Common myeloid progenitor, CD34-positive (primary cell): Measurements from ENCODE around the gene KRT2.
A peak's percentile ranks its signal among the peaks of the same experiment; 100 is the strongest.

Source experiments
- CTCF ChIA-PET: fragments of 350-600 bp; sonication (Branson Sonifier 250); formaldehyde crosslinking; loops from one replicate; lab custom pipeline; 2021; ENCODE audit warnings: antibody characterized with exemption; lab: Charles Lee
- POLR2A ChIA-PET: fragments of 350-600 bp; sonication (Branson Sonifier 250); formaldehyde crosslinking; loops from one replicate; lab custom pipeline; 2021; ENCODE audit warnings: antibody characterized with exemption; lab: Charles Lee
- DNase-seq, 3 donors: peaks; one replicate each; pipeline versions ENCODE4 v3.0.0 to v3.0.0-alpha.2; 2013
- H3K27ac ChIP-seq, 2 experiments: 1 replicate in 1 of 2; 2 replicates in 1 of 2; pipeline ENCODE4 v1.7.0; 2013; ENCODE audit warnings: inconsistent platforms in 2 of 2, low read length in 2 of 2, mild to moderate bottlenecking in 2 of 2, low read depth in 1 of 2, moderate library complexity in 1 of 2; ENCODE audit not compliant: severe bottlenecking in 2 of 2, insufficient read depth in 1 of 2, poor library complexity in 1 of 2
- H3K27me3 ChIP-seq, 5 experiments: replicated peaks in 2 of 5; 1 replicate in 3 of 5; 2 replicates in 2 of 5; pipeline versions ENCODE4 v1.6.1 to v1.7.0; 2013; ENCODE audit warnings: low read length in 4 of 5, mild to moderate bottlenecking in 2 of 5, moderate library complexity in 2 of 5, inconsistent platforms in 1 of 5; ENCODE audit not compliant: insufficient read depth in 5 of 5, control insufficient read depth in 4 of 5
- H3K36me3 ChIP-seq, 4 experiments: 1 replicate in 2 of 4; 2 replicates in 2 of 4; pipeline versions ENCODE4 v1.6.1 to v1.7.0; 2013; ENCODE audit warnings: low read length in 3 of 4, control low read depth in 1 of 4, mild to moderate bottlenecking in 1 of 4; ENCODE audit not compliant: control insufficient read depth in 4 of 4, insufficient read depth in 4 of 4
- H3K4me1 ChIP-seq, 4 experiments: 1 replicate in 3 of 4; 2 replicates in 1 of 4; pipeline versions ENCODE4 v1.6.1 to v1.7.1; 2013; ENCODE audit warnings: low read length in 3 of 4, mild to moderate bottlenecking in 3 of 4, control low read depth in 1 of 4, inconsistent platforms in 1 of 4, moderate library complexity in 1 of 4; ENCODE audit not compliant: control insufficient read depth in 4 of 4, insufficient read depth in 4 of 4; ENCODE audit errors: control extremely low read depth in 1 of 4
- H3K4me3 ChIP-seq, 7 experiments: 1 replicate in 4 of 7; 2 replicates in 3 of 7; pipeline versions ENCODE4 v1.5.1 to v1.7.0; 2013; ENCODE audit warnings: mild to moderate bottlenecking in 7 of 7, low read length in 6 of 7, moderate library complexity in 6 of 7, inconsistent platforms in 2 of 7, low read depth in 2 of 7, control low read depth in 1 of 7; ENCODE audit not compliant: insufficient read depth in 4 of 7, control insufficient read depth in 1 of 7; ENCODE audit errors: extremely low read depth in 1 of 7
- H3K9me3 ChIP-seq, 5 experiments: 1 replicate in 4 of 5; 2 replicates in 1 of 5; pipeline versions ENCODE4 v1.6.1 to v1.7.1; 2013; ENCODE audit warnings: low read length in 4 of 5, mild to moderate bottlenecking in 2 of 5, inconsistent platforms in 1 of 5, low read depth in 1 of 5, moderate library complexity in 1 of 5; ENCODE audit not compliant: control insufficient read depth in 4 of 5, insufficient read depth in 2 of 5; ENCODE audit errors: control extremely low read depth in 1 of 5
- WGBS: methylation state at CpG from one replicate; pipeline ENCODE4 v1.1.5; 2013; ENCODE audit not compliant: insufficient coverage; 5-methylcytosine and 5-hydroxymethylcytosine counted together

Gene KRT2

DNA sequence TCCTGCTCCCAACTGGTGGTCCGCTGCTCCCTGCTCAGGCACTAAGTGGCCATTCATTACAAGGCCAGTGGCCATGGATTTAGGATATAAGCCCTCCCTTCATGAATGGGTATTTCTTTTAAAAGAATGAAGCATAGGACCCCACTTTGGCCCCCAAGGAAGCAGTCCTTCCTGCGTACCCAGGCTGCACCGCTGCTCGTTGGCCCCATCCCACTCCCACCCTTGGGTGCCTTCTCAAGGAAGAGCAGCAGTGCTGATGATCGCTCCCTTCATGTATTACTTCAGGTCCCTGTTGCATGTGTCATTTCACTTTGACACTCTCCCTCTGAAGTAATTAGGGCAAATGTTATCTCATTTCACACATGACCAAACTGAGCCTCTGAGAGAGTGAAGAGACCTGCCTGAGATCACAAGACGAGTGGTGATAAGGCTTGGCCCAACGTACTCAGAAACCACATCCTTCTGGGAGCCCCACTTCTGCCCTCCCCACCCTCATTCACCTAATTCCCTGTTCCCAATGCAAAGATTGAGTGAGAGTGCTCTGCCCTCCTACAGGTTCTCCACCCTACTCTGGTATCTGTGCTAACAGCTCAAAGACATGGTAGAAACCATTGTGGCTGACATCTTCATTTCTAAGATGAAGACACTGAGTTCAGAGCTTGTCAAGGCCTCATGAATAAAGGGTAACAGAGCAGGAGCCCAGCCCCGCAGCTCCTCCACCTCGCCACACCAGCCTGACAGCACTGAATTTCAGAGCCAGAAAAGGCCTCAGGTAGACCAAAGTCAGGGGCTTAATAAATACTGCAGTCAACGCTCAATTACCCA lies 10.3 kb upstream of the KRT2 start:
- H3K27ac ChIP-seq: peak overlapping the region in 1 of 2 experiments; percentile 11
- H3K4me3 ChIP-seq: peak overlapping the region in 2 of 7 experiments; percentile 3 to 44
- ChIA-PET POLR2A (no interaction called here), CTCF (interaction anchor here (0.9 to 1.4 kb wide), 3 partner anchors 11 to 209 kb away, joined by 3 to 5 read pairs (median 3); partner anchors contain the start of gene KRT1)
- H3K4me1 ChIP-seq: peaks cover 4 to 21% (median 12%) of the 10 kb centered on the region in 4 experiments
- H3K27me3 ChIP-seq: peaks cover 0 to 3% (median 0%) of the 10 kb centered on the region in 5 experiments
- WGBS: 48% methylated on average over 7 of the region's 10 CpGs
- no peaks in the 10 kb centered on the region for H3K9me3 ChIP-seq
- peak; percentile 55 to 81 (median 65) for DNase-seq
- no peaks in the 10 kb centered on the region for H3K36me3 ChIP-seq

DNA sequence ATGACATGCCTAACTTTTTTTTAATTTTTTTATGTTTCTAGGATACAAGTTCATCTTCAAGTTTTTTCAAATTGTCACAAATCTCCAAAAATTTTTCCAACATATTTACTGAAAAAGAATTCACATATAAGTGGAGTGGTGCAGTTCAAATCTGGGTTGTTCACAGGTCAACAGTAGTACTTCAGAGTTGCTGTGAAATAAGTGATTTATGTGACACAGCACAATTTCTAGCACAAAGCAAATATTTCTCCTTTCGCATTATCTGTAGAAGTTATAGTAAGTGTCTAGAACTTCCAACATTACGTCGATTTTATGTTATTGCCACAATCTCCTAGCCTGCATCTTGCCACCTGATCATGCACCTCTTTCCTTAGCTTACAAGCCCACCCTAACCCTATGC lies 9.7 kb upstream of the KRT2 start:
- DNase-seq: peak in 1 of 3 donors; percentile 18
- peak overlapping the region in 1 of 7 experiments; percentile 3 for H3K4me3 ChIP-seq
- H3K4me1 ChIP-seq: peaks cover 4 to 21% (median 12%) of the 10 kb centered on the region in 4 experiments
- H3K36me3 ChIP-seq: no peaks in the 10 kb centered on the region
- peak overlapping the region in 1 of 2 experiments; percentile 11 for H3K27ac ChIP-seq
- peaks cover 0 to 3% (median 0%) of the 10 kb centered on the region in 5 experiments for H3K27me3 ChIP-seq
- ChIA-PET CTCF (interaction anchor here (1.2 to 1.3 kb wide), 2 partner anchors 19 to 76 kb away, joined by 3 read pairs; partner anchors contain the start of gene KRT1), POLR2A (no interaction called here)
- H3K9me3 ChIP-seq: no peaks in the 10 kb centered on the region
- WGBS: 90% methylated on average over 2 of the region's 3 CpGs

DNA sequence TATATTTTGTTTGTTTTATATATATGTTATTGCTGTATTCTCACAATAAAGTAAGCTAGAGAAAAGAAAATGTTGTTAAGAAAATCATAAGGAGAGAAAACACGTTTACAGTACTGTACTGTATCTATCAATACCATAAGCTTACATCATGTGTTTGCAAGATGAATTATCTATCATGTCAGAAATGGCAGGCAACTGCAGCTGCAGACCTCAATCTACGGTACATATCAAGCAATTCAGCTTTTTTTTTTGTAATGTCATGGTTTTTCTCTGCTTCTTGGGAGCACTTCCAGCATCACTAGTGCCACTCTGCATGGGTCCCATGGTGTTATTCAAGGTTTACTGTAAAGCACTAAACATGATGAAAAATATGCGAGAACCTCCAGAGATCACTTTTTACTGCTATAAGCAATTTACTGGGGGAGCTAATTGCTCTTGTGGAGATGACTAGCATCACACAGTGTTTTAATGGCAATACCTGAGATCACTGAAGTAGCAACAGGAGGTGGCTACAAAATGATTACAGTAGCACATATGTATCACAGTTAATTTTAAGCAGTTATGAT lies 9.0 kb upstream of the KRT2 start:
- CTCF ChIA-PET: interaction anchor here (0.6 to 1.3 kb wide), 6 partner anchors 15 to 217 kb away, joined by 3 to 5 read pairs (median 3); partner anchors contain the start of gene KRT1
- peaks cover 4 to 21% (median 12%) of the 10 kb centered on the region in 4 experiments for H3K4me1 ChIP-seq
- H3K9me3 ChIP-seq: no peaks in the 10 kb centered on the region
- H3K27me3 ChIP-seq: peaks cover 0 to 3% (median 0%) of the 10 kb centered on the region in 5 experiments
- WGBS: 75% methylated on average over 2 of the region's 3 CpGs
- H3K4me3 ChIP-seq: no peak overlapping the region
- POLR2A ChIA-PET: interaction anchor here (0.6 kb wide), 1 partner anchor 639 kb away, joined by 3 read pairs; the partner anchor contains the start of gene MYG1
- H3K36me3 ChIP-seq: no peaks in the 10 kb centered on the region
- peak in 1 of 3 donors; percentile 19 for DNase-seq
- H3K27ac ChIP-seq: no peak overlapping the region

DNA sequence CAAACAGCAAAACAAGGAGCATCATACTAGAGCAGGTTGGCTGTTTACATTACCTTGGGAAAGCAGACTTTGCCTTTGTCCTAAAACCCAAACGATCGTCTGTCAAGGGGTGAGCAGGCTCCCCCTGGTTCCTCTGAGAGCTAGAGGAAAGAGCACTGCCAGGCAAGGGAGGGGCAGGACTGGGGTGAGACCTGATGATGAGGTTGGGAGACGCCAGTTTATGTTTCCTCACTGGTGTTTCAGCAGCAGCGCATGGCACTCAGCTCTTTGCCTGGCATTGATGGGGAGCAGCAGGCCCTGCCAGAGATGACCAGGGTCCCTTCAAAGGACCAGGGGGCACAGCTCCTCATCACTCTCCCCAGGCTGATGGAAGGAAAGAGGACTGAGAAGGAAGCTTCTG lies 7.9 kb upstream of the KRT2 start:
- peaks cover 4 to 21% (median 12%) of the 10 kb centered on the region in 4 experiments for H3K4me1 ChIP-seq
- CTCF ChIA-PET: interaction anchor here (1.1 to 1.2 kb wide), 2 partner anchors 13 to 225 kb away, joined by 3 read pairs; no protein-coding TSS in a partner anchor

DNA sequence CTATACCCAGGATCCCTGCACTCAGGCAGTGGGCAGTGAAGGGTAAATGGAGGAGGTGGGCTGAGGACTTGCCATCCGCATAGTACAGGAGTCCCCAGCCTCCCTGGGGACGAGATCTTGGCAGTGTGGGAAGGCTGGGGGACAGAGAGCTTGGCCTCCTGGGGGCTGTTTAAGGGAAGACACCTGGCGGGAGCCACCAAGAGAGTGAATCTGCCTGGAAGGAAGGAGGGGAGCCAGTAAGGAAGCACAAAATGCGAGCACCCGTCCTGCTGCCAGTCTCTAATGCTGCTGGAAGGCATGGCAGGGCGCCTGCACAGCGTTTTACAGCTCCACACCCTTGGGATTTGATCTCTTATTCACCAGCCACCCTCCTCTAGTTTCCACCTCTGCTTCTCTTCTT lies 7.4 kb upstream of the KRT2 start:
- DNase-seq: no peak
- peaks cover 0 to 5% (median 0%) of the 10 kb centered on the region in 5 experiments for H3K27me3 ChIP-seq
- H3K4me3 ChIP-seq: no peak overlapping the region
- ChIA-PET CTCF (interaction anchor here (1.1 to 1.2 kb wide), 2 partner anchors 12 to 225 kb away, joined by 3 read pairs; no protein-coding TSS in a partner anchor), POLR2A (no interaction called here)
- no peak overlapping the region for H3K27ac ChIP-seq
- no peaks in the 10 kb centered on the region for H3K9me3 ChIP-seq
- H3K4me1 ChIP-seq: peaks cover 4 to 21% (median 12%) of the 10 kb centered on the region in 4 experiments
- WGBS: 86% methylated on average over 5 of the region's 7 CpGs
- no peaks in the 10 kb centered on the region for H3K36me3 ChIP-seq

More for the DNA sequence above, 7.9 kb upstream of the KRT2 start:
- no peaks in the 10 kb centered on the region for H3K9me3 ChIP-seq
- DNase-seq: no peak
- WGBS: 100% methylated on average over 1 of the region's 4 CpGs
- peaks cover 0 to 5% (median 0%) of the 10 kb centered on the region in 5 experiments for H3K27me3 ChIP-seq
- H3K36me3 ChIP-seq: no peaks in the 10 kb centered on the region
- POLR2A ChIA-PET: no interaction called here
- no peak overlapping the region for H3K4me3 ChIP-seq
- no peak overlapping the region for H3K27ac ChIP-seq

DNA sequence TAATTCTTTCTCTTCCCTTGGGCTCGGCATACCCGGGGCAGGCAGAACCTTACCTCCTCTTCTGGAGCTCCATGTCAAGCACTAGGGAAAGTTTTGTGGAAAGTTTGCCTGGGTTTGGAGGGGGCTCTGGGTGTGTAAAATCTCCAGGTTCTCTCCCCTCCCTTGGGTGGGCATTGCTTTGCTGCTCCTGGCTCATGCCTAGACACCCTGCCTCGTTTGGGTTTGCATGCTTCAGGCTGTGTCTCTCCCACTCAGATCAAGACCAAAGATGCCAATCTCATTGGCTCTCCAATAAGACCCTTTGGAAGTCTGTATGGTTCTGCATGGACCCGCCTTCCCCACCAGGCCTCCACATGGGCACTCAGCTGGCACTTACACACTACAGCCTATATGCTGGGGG lies 6.2 kb upstream of the KRT2 start:
- ChIA-PET POLR2A (no interaction called here), CTCF (interaction anchor here (0.7 to 1.8 kb wide), 2 partner anchors 32 to 208 kb away, joined by 3 to 6 read pairs; no protein-coding TSS in a partner anchor)
- DNase-seq: no peak
- Histone ChIP-seq H3K27ac (no peak overlapping the region), H3K4me3 (no peak overlapping the region), H3K36me3 (no peaks in the 10 kb centered on the region), H3K4me1 (peaks cover 4 to 21% (median 12%) of the 10 kb centered on the region in 4 experiments), H3K9me3 (no peaks in the 10 kb centered on the region), H3K27me3 (peaks cover 0 to 5% (median 0%) of the 10 kb centered on the region in 5 experiments)
- WGBS: 100% methylated on average over 2 of the region's 4 CpGs
